GM21529 (cell line): ENCODE measurements around the gene TJP2.
A peak's percentile ranks its signal among the peaks of the same experiment; 100 is the strongest.

ENCODE experiments used
- ATAC-seq: cut with Tn5 transposase; IDR thresholded peaks from one replicate; pipeline ENCODE4 v1.9.1; 2021; ENCODE audit not compliant: unreplicated experiment

Gene TJP2

DNA sequence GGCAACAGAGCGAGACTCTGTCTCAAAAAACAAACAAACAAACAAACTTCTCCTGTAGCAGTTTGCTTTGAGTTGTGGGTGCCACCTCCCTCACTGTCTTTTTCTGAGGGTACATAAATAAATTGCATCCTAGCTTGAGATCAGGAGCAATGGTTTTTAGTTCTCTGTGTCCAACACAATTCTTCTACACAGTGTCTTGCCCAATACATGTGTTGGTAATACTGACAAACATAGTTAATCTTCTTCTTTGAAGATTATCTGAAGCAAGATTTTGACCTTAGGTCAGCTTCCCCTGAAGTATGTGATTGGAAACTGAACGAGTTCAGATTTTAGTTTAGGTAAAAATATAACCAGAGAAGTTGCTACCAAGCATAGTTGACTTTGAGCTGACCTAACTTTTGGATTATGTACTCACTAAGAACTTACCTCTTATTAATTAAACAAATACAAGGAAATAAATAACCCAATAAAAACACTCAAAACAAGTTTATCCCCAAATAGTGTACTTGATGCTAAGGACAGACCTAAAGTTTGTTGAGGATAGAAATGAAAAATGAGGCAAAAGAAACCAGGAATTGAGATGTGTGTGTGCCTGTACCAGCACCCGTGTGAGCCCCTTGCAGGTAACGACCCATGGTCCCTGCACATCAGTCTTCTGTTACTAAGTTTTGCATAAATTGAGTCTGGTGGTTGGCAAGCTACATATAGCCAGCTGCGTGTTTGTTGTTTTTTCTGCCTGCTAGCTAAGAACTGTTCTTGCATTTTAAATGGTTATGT is 16.2 kb downstream of the TJP2 start:
- peak; percentile 78 for ATAC-seq

DNA sequence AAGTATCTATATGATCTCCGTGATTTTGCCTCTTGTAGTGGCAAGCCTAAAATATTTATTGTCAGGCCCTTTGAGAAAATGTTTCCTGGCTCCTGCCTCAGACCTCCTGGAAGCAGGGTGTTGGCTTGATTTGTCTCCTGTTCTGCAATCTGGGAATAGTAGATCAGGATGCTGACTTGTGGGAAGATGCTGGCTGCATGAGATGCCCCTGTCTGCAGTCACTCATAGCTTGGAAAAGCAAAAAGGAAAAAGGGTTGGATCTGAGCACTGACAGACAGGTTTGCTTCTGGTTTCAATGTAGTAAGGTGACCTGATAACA is 16.7 kb downstream of the TJP2 start:
- no peak for ATAC-seq

DNA sequence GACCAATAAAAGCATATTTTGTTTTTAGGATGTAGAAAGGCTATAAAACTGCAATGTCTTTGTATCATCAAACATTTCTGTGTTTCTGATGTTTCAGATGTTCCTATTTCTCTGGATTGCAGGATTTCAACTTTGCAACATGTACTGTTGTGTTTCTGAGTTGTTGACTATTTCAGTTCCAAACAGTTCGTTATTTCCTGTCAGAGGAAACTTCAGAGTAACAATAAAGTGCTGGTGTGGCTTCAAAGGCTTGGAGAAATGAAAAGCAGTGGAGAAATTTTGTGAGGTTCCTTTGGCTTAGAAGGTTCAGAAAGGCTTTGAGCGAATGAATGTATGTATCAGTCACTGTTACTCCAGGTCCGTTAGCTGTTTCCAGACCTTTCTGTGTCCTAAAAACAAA is 17.2 kb downstream of the TJP2 start:
- ATAC-seq: no peak

DNA sequence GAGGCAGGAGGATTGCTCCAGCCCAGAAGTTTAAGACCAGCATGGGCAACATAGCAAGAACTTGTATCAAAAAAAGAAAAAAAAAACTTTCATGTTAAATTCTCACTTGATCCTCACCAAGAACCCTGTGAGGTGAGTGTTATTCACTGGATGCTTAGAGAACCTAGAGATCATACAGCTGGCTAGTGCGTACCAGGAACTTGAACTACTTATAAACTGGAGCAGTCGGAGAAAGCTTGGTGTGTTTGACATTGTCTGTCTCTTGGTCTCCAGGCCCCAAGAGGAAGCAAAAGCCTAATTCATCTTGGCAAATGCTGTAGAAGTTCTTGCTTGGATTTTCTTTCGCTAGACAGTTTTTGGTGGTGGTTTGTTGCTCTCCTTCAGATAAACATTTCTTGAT is 18.1 kb downstream of the TJP2 start:
- ATAC-seq: no peak

DNA sequence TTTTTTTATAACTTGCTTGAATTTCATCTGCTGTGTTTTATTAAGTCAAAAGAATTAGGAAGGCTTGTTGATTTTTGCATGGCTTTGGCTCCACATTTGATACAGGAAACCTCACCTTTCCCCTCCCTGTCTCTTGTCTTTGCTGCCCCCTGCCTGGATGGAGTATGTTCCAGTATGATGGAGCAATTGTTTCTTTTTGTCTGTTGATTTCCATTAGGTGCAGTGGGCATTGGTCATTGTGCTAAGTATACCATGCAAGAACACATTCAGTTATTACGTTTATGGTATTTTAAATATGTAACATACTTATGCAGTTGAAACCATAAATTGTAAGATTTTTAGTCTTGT is 19.6 kb downstream of the TJP2 start:
- ATAC-seq: no peak

DNA sequence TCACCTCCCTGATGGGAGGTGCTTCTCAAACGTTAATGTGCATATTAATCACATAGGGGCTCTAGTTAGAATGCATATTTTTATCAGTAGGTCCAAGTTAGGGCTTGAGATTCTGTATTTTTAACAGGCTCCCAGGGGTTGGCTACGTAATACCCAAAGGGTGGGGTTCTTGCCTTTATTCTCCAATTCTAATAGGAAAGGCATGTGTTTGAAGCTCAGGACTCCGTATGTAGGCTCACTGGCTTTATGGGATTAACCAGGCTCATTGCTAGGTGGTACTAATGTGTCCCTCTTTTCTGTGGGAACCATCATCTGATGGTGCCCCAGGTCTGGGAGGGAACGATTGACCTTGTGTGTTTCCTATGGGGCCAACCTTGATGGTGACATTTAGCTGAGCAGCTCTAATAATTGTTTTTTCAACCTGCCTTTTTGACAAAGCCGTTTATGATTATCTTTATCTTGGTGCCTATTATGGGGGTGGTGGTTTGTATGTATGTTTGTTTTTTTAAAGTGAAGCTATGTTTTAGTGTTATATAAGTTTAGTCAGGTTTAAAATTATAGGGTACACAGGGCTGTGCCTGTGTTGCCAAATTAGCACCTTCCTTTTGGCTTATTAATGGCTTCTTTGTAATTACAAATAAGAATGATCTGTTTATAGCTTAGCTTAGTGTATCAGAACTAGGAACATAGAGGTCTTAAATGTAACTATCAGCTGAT is 20.8 kb downstream of the TJP2 start:
- ATAC-seq: no peak

DNA sequence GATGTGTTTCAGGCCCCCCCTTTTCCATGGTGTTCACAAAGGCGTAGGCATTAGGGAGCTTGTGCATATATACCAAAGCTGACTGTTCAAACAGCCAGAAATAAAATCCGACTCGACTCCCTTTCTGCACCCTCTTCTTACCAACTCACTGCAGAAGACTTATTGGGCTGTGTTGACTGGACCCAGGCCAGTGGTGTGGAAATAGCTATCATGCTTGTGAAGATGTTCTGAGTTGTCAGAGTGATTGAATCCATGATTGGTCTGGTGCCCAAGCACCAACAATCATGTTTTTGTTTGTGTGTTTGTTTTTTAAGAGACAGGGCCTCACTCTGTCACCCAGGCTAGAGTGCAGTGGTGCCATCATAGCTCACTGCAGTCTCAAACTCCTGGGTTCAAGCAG is 21.6 kb downstream of the TJP2 start:
- ATAC-seq: no peak

DNA sequence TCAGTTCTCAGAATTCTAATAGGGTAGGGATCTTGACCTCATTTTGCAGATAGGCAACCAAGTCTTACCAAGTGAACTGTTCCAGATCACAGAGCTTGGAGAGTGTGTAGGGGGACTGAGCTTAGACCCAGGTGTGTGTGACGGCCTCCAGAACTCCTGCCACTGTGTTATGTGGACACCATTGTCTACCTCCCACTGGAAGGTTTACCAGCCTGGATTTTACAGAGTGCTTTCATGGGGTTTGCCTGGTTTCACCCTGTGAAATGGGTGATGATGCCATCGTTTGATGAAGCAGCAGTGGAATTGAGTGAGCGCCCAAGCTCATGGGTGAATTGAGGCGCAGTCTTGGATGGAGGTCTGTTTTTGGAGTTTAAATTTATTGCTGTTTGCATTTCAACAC is 23.6 kb downstream of the TJP2 start:
- ATAC-seq: no peak

DNA sequence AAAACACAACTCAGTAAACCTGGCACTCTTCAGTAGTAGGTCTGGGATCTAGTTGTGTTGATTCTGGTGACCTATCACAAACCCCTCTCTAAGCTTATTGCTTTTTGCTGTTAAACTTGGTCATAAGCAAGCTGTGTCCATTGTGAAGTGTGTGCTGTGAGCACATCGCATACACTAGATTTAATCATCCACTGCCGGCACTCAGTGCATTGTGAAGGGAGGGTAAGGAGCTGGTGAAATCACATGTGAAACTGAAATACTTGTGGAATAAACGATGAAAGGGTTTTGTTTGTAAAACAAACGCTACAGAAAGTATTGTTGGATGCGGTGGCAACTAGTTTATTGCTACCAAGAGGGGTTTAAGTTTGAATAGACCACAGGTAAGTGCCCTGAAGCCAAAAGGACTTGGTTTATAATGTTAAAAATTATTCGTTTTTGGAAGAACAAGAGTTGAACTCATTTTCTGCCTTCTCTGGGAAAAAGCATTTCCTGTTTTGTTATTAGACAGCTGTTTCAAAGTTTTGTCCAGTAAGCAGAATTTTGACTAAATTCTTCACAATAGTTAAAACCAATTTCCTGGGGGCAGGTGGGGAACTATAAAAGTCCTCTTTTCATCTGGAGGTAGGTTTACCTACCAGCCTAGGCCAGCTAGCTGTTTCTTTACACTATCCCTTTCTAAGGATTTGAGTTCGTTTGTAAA is 24.6 kb downstream of the TJP2 start:
- no peak for ATAC-seq

DNA sequence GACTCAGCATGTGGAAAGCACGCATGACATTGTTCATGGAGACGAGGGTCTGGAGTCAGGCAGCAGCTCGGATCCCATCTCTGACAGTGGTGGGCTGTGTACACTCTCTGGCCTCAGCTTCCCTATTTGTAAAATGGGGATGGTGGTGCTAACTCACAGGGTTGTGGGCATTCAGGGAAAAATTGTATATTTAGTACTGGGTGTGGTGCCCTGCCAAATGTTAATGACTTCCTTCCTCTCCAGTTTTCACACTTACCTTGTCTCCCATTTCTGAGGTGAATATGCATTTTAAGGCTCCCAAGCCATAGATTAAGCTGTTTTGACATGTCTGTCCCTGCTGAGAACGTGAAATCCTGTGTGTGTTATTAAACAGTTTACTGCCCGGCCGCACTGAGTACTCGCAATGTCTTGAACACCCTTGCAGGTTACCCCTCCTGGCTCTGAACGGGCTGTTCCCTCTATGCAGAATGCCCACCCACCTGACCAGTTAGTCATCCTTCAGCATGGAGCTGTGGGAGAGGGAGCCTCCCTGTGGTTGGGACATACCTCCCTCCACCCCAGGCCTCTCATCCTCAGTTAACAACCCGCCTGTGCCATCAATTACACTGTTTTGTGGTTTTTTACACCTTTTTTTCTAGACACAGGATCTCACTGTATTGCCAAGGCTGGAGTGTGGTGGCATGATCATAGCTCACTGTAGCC is 25.8 kb downstream of the TJP2 start:
- no peak for ATAC-seq

DNA sequence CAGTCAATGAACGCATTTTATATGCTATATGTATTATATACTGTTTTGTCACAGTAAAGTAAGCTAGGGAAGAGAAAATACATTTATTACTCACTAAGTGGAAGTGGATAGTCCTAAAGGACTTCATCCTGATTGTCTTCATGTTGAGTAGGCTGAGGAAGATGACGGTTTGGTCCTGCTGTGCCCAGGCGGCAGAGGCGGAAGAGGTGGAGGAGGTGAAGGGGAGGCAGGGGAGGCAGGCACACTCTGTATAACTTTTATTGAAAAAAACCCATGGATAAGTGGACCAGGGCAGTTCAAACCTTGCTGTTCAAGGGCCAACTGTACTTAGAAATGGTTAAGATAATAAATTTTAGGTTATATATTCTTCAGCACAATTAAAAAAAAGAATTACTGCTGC is 28.5 kb downstream of the TJP2 start:
- ATAC-seq: no peak

DNA sequence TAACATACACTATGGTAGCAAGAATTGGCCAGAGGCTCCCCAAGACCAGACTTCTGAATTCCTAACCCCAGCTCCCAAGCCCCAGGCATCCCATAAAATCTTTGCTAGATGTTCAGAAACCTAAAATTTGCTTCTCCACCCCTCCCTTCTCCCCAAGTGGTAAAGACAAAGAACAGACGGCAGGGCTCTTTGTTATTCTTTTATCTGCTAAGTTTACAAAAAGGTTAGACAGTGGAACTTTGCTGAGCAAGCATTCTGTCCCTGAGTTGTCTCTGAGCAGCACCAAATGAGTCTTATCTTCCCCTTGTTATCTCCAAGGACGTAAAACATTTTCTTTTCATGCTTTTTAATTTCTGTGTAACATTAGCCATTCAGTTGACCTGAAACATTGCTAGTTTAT is 30.2 kb downstream of the TJP2 start:
- no peak for ATAC-seq

DNA sequence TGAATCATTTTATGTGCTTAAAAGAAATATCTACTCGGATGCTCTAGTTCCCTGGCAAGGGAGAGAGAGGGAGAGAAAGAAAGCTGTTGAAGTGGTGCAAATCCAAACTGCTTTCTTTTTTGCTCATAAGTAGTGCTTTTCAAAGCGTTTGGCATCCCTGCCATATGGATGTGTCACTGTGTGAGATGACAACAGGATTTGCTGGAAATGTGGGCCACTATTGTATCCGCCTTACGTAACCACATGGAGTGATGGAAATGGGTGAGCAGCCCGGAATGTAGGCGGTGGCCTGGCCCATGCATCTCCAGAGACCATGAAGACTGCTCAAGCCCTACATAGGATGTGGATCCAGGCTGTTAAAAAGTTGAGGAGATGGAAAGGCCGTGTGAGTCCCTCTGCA is 30.8 kb downstream of the TJP2 start:
- no peak for ATAC-seq

DNA sequence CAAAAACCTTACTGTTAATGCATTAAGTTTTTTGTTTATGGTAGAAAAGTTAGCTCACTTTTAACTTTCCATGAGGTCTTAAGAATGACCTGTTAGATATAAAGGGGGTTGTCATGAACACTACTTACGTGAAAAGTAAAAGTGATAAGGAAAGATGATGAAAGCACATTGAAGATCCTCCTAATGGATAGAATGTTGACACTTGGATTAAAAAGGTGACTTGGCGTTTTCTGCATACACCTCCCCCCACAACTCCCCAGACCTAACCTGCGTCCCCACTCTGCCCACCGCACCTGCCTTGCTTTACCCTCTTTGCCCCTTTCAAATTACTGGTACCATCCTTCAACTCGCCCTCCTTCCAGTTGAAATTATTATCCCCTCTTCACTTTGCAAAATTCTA is 32.0 kb downstream of the TJP2 start:
- ATAC-seq: no peak

DNA sequence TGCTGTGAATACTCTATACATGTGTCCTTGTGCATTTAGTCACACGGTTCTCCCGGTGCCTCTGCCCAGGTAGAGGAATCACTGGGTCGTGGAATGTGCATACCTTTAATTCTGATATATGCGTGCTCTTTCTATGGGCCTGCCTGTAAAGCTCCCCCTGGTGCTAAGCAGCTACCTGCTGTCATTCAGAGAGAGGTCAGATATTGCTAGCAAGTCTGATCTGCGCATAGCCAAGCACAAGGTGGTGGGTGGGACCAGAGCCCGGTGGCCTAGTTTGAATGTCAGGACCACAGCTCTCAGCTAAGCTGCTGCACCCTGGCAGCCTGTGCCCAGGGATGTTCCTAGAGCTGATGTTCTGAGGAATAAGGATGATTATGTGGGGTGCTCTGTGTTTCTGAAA is 33.4 kb downstream of the TJP2 start:
- no peak for ATAC-seq

DNA sequence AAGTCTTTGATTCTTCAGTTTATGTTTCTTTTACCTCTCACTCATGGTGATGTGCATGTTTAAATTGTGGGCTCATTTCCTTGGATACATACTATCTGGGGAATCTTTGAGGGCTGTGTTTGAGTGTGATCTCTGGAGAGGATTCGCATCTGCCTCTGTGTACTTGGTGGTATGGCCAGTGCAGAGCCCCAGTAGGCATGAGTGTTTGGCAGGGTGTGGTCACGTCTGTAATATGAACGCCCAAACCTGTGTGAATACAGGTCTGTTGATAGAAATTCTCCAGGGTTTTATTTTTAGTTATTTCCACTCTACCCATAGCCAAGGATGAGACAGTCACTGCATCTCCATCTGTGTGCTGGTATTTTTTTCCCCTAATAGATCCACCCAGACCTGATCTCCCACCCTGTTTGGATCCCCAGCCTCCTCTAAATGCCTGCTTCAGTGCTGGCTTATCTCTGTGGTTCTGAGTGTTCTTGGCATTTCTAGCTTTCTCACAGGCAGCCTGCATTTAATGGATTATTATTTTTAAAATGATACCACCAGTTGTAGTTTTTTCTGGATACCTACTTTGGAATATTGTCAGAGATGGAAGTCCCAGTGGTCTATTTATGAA is 37.5 kb downstream of the TJP2 start:
- no peak for ATAC-seq

DNA sequence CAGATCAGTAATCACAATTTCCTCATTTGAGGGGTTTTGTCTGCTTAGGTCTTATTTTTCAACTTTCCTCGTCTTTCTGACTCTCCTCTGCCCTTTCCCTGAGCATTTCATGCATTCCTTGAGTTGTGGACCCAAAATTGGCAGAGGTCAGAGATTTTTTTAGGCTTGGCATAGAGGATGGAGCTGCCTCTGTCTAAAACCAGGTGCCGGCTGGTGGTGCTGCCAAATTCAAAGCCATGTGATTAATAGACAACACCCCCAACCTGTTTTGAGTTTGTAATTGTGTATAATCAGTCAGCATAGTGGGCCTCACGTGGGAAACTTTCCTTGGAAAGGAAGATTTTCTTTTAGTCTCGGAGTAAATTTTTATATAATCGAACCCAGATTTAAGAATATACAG is 39.6 kb downstream of the TJP2 start:
- no peak for ATAC-seq

DNA sequence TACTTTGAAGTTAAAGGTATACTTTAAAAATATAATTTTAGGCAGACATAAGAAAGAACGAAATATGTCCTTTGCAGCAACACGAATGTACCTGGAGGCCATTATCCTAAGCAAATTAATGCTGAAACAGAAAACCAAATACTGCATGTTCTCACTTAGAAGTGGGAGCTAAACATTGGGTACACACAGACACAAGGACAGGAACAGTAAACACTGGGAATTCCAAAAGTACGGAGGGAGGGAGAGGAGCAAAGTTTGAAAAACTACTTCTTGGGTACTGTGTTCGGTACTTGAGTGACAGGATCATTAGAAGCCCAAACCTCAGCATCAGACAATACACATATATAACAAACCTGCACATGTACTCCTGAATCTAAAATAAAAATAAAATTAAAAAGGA is 40.9 kb downstream of the TJP2 start:
- no peak for ATAC-seq

DNA sequence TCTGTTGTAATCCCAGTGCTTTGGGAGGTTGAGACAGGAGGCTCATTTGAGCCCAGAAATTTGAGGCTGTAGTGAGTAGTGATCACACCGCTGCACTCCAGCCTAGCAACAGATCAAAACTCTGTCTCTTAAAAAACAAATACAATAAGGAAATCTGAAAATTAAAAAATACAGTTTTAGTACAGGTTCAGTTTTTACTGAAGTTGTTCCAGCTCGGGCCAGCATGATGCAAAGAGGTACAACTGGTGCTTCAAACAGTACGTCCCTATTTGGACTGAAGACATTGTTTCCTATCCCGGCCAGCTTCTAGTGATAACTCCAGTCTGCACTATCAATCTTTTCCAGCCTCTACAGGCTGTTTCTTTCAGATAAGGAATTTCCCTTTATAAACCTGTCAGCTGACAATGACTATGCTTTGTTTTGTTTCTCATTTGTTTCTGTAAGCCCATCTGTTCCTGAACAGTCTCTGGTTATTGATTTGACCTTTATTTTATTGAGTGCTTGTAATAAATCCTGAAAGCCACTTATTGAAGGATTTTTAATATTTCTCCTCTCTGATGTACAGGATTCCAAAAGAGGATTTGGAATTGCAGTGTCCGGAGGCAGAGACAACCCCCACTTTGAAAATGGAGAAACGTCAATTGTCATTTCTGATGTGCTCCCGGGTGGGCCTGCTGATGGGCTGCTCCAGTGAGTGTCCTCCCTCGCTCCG is 41.9 kb downstream of the TJP2 start:
- ATAC-seq: no peak

DNA sequence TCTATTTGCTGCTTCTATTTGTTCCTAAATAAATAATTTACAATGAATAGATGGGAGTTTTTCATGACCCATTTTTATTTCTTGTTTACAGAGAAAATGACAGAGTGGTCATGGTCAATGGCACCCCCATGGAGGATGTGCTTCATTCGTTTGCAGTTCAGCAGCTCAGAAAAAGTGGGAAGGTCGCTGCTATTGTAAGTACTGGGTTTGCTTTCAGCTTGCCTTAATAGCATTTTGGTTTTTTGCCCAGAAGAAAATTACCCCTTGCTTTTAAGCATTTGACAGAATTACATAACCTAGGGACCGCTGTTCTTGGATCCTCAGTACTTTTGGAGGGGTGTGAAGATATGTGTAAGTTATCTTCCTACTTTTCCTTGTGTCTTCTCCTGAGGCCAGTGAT is 44.1 kb downstream of the TJP2 start:
- no peak for ATAC-seq

DNA sequence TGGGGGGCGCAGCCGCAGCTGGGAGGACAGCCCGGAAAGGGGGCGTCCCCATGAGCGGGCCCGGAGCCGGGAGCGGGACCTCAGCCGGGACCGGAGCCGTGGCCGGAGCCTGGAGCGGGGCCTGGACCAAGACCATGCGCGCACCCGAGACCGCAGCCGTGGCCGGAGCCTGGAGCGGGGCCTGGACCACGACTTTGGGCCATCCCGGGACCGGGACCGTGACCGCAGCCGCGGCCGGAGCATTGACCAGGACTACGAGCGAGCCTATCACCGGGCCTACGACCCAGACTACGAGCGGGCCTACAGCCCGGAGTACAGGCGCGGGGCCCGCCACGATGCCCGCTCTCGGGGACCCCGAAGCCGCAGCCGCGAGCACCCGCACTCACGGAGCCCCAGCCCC is 47.0 kb downstream of the TJP2 start:
- no peak for ATAC-seq
